ENCODE results near the gene TFAM.

Gene TFAM

DNA sequence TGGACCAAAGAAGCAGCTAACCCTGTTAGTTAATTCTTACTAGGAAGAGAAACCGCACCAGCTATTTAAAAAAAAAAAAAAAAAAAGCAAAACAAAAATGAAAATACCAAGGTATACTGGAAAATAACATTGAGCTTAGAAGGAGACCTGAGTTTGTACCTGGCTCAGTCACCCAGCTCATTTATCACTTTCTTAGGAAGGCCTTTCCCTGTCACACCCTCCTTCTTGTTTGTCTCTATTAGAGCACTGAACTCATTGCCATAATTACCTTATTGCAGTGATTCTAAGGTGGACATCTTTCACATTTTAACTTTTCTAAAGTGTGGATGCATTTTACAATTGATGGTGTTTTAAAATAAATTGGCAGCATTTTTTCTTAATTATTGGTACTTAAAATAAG lies 26.3 kb upstream of the TFAM start:
- no peak overlapping the region for H3K4me3 ChIP-seq (replicated peaks; ENCODE audit: low read depth, low read length)
- no peak for DNase-seq (ENCODE audit: extremely low read depth, low read depth)
- TF ChIP-seq, protein P1, sequence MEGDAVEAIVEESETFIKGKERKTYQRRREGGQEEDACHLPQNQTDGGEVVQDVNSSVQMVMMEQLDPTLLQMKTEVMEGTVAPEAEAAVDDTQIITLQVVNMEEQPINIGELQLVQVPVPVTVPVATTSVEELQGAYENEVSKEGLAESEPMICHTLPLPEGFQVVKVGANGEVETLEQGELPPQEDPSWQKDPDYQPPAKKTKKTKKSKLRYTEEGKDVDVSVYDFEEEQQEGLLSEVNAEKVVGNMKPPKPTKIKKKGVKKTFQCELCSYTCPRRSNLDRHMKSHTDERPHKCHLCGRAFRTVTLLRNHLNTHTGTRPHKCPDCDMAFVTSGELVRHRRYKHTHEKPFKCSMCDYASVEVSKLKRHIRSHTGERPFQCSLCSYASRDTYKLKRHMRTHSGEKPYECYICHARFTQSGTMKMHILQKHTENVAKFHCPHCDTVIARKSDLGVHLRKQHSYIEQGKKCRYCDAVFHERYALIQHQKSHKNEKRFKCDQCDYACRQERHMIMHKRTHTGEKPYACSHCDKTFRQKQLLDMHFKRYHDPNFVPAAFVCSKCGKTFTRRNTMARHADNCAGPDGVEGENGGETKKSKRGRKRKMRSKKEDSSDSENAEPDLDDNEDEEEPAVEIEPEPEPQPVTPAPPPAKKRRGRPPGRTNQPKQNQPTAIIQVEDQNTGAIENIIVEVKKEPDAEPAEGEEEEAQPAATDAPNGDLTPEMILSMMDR (IDR thresholded peaks at IDR 0.05; ENCODE audit: low read depth, low read length, missing control alignments): no peak

DNA sequence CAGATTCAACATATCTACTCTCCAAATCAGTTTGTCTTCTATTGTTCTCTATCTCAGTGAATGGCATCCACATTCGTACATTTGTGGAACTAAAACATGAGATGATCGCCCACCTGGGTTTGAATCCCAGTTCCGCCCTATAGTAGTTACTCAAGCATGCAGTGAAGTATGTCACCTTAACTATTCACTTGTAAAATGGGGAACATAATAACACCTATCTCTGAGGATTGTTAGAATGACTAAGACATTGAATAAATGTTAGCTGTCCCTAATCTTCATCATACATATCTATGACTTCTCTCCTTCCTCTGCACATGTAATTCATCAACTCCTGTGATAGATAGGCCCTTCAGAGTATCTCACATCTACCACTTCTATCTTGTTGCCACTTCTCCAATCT lies 25.7 kb upstream of the TFAM start:
- DNase-seq (ENCODE audit: extremely low read depth, low read depth): no peak
- H3K4me3 ChIP-seq (replicated peaks; ENCODE audit: low read depth, low read length): no peak overlapping the region
- TF ChIP-seq, protein P1 (IDR thresholded peaks at IDR 0.05; ENCODE audit: low read depth, low read length, missing control alignments): no peak

DNA sequence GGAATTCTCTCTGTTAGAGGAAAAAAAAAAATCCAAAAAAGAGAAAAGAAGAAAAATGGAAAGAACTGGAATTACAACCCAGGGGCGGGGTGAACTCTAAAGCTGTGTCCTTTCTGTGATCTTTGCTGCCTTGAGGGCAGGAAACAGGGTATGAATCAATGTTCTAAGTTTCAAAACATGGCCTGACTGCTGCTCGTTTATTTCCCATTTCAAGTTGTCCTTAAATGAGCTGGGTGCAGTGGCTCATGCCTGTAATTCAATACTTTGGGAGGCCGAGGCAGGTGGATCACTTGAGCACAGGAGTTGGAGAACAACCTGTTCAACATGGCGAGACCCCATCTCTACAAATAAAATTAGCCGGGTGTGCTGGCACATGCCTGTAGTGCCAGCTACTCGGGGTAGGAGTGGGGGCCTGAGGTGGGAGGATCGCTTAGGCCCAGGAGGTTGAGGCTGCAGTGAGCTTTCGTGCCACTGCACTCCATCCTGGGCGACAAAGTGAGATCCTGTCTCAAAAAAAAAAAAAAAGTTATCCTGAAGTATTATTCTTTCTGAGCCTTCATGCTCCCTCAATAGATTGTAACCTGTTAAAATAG lies 24.7 kb upstream of the TFAM start:
- no peak overlapping the region for H3K4me3 ChIP-seq (replicated peaks; ENCODE audit: low read depth, low read length)
- TF ChIP-seq, protein P1 (IDR thresholded peaks at IDR 0.05; ENCODE audit: low read depth, low read length, missing control alignments): no peak
- DNase-seq (ENCODE audit: extremely low read depth, low read depth): no peak

DNA sequence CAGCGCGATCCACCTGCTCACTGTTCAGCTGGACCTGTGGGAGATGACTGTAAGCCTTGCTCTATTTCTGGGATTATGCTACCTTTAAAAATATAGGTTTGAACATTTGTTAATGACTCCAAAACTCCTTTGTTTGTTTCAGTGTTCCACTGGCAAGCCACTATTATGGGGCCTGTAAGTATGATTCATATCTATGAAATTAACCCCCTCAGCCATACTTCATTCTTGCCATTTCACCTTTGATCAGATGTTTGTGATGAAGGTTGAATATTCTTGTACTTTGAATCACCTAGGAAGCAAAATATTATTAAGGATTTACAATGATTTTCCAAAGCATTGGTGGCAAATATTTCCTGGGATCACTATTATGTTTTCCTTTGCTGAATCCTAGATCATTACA lies 23.9 kb upstream of the TFAM start:
- TF ChIP-seq, protein P1 (IDR thresholded peaks at IDR 0.05; ENCODE audit: low read depth, low read length, missing control alignments): no peak
- no peak overlapping the region for H3K4me3 ChIP-seq (replicated peaks; ENCODE audit: low read depth, low read length)
- no peak for DNase-seq (ENCODE audit: extremely low read depth, low read depth)

DNA sequence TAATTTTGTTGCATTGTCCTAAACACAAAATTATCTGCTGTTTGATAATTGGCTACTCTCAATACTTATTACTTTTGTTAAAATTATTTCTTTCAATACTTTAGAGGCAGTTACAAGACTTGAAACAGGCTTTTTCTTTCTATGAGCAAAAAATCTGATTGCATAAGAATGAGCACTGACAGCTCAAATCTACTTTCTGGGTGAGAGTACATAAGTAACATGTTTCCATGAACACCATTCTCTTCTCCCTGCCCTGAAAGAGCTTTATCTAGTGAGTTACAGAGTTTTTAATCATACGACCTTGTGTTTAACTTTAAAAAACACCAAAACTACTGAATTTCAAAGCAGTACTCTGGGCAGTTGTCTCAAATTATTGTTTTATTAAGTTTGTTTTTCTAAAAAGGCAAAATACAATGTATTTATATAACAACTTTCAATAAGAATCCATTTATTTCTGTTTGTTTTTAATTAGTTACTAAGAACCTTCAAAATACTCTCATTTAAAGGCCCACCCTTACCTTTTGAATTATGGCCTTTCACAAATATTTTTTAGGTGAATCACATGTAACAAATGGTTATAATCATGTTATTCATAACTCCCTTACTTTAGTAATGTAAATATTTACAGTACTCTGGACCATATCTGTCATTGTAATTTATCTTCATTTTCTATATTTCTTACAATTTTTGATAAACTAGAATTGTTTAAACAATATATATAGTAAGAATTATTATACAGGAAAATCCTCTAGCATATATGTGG lies 23.0 kb upstream of the TFAM start:
- no peak overlapping the region for H3K4me3 ChIP-seq (replicated peaks; ENCODE audit: low read depth, low read length)
- no peak for DNase-seq (ENCODE audit: extremely low read depth, low read depth)
- TF ChIP-seq, protein P1 (IDR thresholded peaks at IDR 0.05; ENCODE audit: low read depth, low read length, missing control alignments): no peak

DNA sequence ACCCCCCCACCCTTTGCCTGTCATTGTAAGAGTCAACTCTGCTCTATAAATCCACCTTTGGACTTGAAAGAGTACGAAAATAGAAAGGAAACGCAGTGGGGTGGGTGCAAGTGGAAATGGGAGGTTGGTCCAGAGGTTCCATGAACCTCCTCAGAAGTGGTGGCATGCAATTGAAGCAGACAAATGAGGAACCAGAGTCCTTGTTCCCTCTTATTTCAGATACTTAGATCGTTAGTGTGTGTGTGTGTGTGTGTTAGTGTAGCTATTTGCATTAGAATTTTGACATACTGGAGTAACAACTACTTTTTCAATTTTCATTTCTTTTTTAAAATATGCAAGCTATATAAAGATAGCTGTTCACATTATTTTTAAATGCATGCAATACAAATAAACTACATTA lies 18.1 kb upstream of the TFAM start:
- TF ChIP-seq, protein P1 (IDR thresholded peaks at IDR 0.05; ENCODE audit: low read depth, low read length, missing control alignments): no peak
- no peak overlapping the region for H3K4me3 ChIP-seq (replicated peaks; ENCODE audit: low read depth, low read length)
- DNase-seq (ENCODE audit: extremely low read depth, low read depth): no peak

Measured in HFF-Myc (cell line).